HPDE6-E6E7 (cell line): ENCODE results near the gene AKT2.

Experiments
- DNase-seq: peaks from one replicate; pipeline ENCODE4 v3.0.0; 2011; ENCODE audit warnings: missing footprints; ENCODE audit errors: extremely low spot score

AKT2 gene

DNA sequence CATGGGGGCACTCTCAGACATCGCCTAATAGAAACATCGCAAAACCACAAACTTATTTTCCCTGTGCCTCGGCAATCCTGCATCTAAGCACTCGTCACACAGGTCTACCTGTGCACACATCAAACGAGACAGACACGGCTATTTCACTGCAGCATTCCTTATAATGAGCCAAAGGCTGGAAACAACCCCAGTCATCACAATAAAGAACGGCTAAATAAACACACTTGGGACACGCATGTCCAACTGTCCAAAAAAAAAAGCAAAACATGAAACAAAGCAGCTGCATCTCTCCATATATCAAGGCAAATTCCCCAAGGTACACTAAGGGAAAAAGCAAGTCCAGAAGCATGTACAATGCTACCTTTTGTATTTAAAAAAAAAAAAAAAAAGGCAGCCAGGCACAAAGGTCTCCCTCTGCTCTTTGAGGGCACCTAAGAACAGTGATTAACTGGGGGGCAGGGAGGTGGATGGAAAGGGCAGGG is 31.5 kb downstream of the AKT2 start:
- no peak for DNase-seq

DNA sequence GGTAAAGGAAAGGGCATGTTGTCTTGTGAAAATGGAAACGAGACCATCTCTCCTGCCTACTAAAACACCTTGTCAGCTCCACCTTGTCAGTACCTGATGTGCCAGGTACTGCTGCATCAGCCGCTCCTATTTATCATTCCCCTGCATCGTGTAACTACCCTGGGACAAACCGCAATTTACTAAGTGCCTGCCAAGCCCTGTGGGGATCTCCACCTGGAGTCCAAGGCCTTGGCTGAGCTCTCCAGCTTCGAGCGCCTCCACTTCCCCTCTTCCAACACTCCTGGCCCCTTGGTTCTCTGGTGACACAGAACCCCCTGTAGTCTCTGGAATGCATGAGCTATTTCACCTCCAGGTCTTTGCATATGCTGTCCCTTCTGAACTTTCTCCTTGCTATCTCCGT is 32.8 kb downstream of the AKT2 start:
- no peak for DNase-seq

GRCh38 chr19:40251991-40252390 is 33.2 kb downstream of the AKT2 start:
- DNase-seq: no peak

DNA sequence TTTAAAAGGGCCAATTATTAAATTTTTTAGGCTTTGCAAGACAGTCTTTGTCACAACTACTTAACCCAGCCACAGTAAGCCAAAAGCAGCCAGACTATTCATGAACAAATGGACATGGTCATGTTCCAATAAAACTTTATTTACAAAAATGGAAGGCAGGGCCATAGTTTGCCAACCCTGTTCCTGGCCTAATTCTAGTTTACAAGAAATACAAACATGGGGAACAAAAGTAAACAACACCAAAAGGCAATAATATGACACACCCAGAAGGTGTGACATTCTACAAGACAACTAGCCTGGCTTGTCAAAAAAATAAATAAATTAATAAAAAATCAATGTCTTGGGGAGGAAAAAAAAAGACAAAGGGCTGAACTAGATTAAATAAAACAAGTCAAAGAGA is 33.9 kb downstream of the AKT2 start:
- no peak for DNase-seq

DNA sequence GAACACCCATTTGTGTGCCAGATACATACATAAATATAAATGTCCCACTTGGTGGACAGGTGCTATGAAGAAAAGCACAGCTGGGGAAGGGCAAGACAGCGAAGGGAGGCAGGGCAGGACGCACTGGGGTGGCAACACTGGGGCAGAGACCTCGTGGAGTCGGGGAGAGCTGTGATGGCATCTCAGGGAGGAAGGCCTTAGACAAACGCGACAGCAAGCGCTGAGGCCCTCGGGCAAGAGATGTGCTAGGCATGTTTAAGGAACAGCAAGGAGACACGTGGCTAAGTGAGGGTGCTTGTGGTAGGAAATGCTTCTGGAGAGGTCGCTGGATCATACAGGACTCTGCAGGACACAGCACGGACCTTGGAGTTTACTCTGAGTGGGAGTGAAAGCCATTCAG is 35.4 kb downstream of the AKT2 start:
- no peak for DNase-seq

DNA sequence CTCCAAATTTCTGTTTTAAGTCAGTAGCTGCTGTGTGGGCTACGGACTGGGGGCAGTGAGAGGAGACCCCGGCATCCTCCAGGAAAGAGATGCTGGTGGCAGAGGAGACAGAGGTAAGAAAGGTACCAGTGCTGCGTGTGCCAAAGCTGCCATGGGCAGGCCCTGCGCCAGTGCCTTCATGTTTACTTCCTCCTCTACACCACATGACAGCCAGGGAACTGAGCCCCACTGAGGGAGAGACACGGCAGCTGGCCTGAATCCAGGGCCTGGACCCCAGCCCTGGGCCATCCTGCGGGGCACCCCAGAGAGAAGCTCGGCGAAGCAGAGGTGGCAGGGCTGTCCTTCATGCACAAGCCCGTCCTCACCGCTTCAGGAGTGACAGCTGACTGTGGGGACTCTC is 35.9 kb downstream of the AKT2 start:
- DNase-seq: no peak

GRCh38 chr19:40247735-40248262 is 37.3 kb downstream of the AKT2 start:
- no peak for DNase-seq

DNA sequence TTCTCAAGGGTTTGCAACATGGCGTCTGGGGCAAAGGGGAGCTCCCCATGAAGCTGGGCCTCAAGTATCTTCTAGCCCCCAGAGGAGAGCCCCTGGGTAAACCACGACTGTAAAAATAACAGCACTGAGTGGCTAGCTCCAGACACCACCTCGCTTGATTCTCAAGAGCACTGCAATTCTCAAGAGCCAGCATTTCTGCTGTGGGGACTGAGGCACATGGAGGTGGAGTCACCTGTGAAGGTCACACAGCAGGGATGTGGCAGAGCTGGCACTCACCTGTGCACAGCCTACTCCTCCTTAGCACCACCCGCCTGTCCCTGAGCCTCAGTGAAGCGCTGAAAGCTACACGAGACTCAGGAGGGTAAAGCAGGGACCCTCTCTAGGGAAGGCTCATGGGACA is 38.0 kb downstream of the AKT2 start:
- no peak for DNase-seq

GRCh38 chr19:40246292-40247073 is 38.7 kb downstream of the AKT2 start:
- no peak for DNase-seq

DNA sequence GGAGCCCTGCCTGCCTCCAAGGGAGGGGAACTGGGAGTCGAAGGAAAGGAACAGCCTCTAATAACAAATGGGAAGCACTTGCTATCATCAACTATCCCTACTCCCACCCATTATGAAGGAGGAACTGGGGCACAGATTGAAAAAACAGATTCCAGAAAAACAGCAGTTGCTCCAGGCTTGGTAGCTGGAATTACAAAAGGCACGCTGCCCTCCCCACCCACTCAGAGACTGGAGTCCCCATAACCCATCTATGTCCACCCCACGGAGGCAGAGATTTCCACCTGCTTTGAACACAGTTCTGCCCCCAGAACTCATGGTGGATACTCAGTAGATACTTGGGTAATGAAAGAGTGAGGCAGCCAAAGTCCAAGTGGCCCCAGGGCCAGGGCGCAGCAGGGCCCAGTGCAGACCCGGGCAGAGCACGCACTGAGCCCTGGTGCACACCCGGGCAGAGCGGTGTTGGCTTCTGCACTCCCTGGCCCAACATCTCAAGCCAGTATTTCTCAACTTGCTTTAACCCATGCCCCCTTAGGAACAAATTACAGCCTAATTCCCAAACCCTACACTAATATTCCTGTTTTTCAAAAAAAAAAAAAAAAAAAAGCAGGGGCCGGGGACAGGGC is 39.5 kb downstream of the AKT2 start:
- DNase-seq: no peak

GRCh38 chr19:40244579-40245317 is 40.4 kb downstream of the AKT2 start:
- no peak for DNase-seq

DNA sequence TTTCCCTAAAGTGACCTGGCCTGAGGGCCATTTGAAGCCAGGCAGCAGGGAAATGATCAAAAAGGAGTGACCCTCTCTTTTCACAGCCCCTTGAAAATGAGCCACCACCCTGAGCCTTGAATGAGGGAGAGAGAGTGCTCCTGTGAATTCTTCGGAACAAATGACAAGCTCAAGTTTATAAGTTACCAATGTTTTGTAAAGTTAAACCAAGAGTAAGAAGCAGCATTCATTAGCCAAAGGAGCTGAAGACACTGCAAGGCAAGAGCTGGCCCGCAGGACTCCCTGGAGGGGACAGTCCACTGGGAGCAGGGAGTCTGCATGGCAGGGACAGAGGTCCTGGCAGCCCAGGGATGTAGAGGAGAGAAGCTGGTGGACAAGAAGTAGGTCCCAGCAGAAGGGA is 42.0 kb downstream of the AKT2 start:
- DNase-seq: no peak

DNA sequence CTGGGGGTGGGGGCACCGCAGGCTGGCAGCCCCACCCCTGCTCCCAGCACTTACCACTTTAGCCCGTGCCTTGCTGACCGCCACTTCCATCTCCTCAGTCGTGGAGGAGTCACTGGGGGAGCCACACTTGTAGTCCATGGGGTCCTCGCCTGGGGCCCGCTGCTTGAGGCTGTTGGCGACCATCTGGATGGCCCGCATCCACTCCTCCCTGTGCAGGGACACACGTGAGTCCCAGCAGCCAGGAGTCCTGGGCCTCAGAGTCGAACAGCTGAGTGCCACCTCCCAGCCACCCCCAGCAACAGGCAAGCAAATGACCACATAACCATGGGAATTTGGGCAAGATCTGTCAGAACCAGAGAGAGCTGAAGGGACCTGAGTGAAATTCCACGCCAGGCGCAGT is 42.7 kb downstream of the AKT2 start:
- DNase-seq: no peak

- no peak for DNase-seq
These were observed 43.2 kb downstream of the AKT2 start for GRCh38 chr19:40241809-40242384.

DNA sequence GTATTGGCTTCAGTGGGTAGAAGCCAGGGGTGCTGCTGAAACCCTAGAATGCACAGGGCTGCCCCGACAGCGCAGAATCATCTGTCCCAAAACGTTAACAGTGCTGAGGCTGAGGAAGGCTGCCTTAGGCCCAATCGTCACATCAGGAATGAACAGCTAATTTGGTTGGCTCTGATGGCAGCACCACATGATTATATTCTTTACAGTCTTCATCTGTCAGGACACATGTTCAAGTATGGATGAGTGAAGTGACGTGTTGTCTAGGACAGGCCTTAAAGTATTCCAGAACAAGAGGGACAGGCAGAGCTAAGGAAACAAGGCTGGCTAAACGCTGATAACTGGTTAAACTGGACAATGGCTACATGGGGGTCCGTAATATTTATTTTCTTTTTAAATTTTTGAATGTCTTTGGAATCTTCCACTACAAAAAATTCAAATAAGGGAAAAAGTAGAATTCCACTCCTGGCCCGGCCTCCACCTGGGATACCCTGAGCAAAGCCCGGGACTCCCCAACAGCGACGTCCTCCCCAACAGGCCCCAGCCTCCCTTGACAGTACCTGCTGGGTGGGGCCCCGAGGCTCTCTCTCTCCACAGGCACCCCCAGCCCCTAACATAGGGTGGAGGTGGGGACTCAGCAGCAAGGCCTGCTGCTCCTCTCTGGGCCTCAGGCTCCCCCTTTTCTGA is 43.9 kb downstream of the AKT2 start:
- DNase-seq: no peak

DNA sequence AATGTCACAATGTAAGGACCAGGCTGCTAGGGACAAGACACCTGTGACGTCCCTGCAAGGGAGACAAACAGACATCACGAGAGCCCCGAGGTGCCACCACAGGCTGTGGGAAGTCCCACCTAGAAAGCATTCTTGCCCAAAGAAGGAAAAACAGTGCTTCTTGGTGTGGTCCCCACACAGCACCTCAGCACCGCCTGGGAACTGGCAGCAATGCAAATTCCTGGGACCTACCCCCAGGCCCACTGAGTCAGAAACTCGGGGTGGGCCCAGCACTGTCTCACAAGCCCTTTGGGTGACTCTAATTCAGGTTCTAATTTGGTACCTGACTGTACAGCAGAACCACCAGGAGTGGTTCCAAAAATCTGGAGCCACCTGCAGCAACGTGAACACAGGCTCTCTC is 44.8 kb downstream of the AKT2 start:
- DNase-seq: no peak

DNA sequence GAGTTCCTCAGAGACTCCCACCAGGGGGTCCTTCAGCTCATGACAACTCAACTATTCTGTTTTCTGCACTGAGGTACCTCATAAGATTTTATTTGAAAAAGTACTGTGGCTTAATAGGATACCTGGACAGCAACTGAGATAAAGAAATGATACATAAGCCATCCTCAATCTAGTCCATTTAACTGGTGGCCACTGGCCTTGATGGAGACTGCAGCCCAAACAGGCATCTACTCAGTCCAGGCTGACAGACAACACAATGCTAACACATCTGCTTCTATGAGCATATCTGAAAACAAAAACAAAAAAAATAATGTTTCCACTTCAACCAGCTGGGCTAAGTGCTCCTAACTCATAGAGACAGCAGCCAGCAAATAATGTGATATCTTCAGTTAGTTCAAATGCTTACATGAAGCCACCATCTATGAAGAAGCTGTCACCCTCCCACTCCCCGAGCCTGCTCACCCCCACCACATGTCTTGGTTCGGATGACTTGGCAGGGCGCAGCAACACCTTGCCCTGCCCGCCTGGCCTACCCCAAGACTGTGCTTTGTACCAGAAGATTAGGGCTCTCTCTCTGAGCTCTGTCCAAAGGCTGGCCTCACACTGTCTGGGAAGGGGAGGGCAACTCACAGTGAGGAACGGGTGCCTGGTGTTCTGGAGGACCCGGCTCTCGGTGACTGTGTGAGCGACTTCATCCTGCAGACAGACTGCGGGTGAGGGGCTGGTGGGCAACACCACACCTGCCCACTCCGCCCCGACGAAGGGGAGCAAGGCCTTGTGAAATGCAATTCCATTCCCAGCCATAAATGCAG is 45.5 kb downstream of the AKT2 start:
- no peak for DNase-seq

GRCh38 chr19:40238775-40239174 is 46.4 kb downstream of the AKT2 start:
- DNase-seq: no peak

- DNase-seq: no peak
These were observed 47.4 kb downstream of the AKT2 start for GRCh38 chr19:40237791-40238190.

DNA sequence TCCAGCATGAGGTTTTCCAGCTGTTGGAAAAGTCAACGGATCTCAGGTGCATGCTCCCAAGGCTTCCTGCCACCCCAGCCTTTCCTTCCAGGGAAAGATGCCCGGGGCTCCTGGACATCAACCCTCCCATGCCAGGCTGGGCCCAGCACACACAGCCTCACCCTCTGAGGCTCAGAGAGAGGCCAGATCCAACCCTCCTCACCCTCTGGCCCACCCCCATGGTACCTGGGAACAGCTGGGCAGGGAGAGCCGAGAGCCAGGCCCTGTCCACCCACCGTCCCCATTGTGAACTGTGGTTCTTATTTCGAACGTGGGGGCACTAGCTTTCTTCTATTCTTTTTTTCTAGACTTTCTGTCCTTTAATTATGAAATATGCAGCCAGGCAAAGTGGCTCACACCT is 48.8 kb downstream of the AKT2 start:
- no peak for DNase-seq

GRCh38 chr19:40236026-40236355 is 49.2 kb downstream of the AKT2 start:
- DNase-seq: no peak
